H9 (cell line): ENCODE data around the gene STBD1. TPM values are rescaled to one million over a fixed set of nuclear protein-coding genes. Genes with fewer than 3 reads are reported as not detected.

ENCODE experiments used
- DNase-seq: peaks from one replicate; pipeline ENCODE4 v3.0.0-alpha.2; 2017
- H2AFZ ChIP-seq: one replicate; pipeline ENCODE4 v1.6.1; 2013; ENCODE audit warnings: mild to moderate bottlenecking, low read length, control low read depth, moderate library complexity
- H2AK5ac ChIP-seq: 2 replicates; pipeline ENCODE4 v1.6.1; 2013; ENCODE audit warnings: low read length, control low read depth, mixed read lengths; ENCODE audit not compliant: insufficient read length
- H2BK120ac ChIP-seq: one replicate; pipeline ENCODE4 v1.6.1; 2013; ENCODE audit warnings: low read depth, mild to moderate bottlenecking, low read length, control low read depth, inconsistent platforms; ENCODE audit not compliant: poor library complexity, severe bottlenecking
- H2BK12ac ChIP-seq: 2 replicates; pipeline ENCODE4 v1.6.1; 2013; ENCODE audit warnings: low read length, control low read depth, mixed read lengths, low read depth; ENCODE audit not compliant: insufficient read length
- H2BK15ac ChIP-seq: 2 replicates; pipeline ENCODE4 v1.6.1; 2013; ENCODE audit warnings: low read depth, low read length, control low read depth
- H2BK20ac ChIP-seq: one replicate; pipeline ENCODE4 v1.6.1; 2013; ENCODE audit warnings: low read depth, mild to moderate bottlenecking, low read length, control low read depth, inconsistent platforms; ENCODE audit not compliant: poor library complexity, severe bottlenecking
- H2BK5ac ChIP-seq: 2 replicates; pipeline ENCODE4 v1.6.1; 2013; ENCODE audit warnings: low read length, control low read depth, mixed read lengths; ENCODE audit not compliant: insufficient read length
- H3K14ac ChIP-seq: 2 replicates; pipeline ENCODE4 v1.6.1; 2013; ENCODE audit warnings: low read length, control low read depth; ENCODE audit not compliant: insufficient read depth
- H3K18ac ChIP-seq: 2 replicates; pipeline ENCODE4 v1.6.1; 2013; ENCODE audit warnings: low read depth, mild to moderate bottlenecking, mixed read lengths, low read length, control low read depth; ENCODE audit not compliant: insufficient read length
- H3K23ac ChIP-seq: 2 replicates; pipeline ENCODE4 v1.6.1; 2013; ENCODE audit warnings: low read length, control low read depth, mixed read lengths, low read depth; ENCODE audit not compliant: insufficient read length
- H3K23me2 ChIP-seq: 2 replicates; pipeline ENCODE4 v1.6.1; 2013; ENCODE audit warnings: low read depth, mild to moderate bottlenecking, mixed read lengths, low read length, control low read depth; ENCODE audit not compliant: insufficient read length, poor library complexity, severe bottlenecking
- H3K27ac ChIP-seq: 2 replicates; pipeline ENCODE4 v1.5.1; 2013; ENCODE audit warnings: low read length, control low read depth, mixed read lengths, low read depth; ENCODE audit not compliant: insufficient read length
- H3K27me3 ChIP-seq: 2 replicates; pipeline ENCODE4 v1.6.1; 2013; ENCODE audit warnings: low read length, control low read depth, inconsistent platforms; ENCODE audit not compliant: insufficient read depth
- H3K4ac ChIP-seq: 2 replicates; pipeline ENCODE4 v1.6.1; 2013; ENCODE audit warnings: low read depth, mild to moderate bottlenecking, control low read depth, inconsistent platforms, low read length, moderate library complexity
- H3K4me1 ChIP-seq: 2 replicates; pipeline ENCODE4 v1.6.1; 2013; ENCODE audit warnings: low read length, control low read depth, inconsistent platforms; ENCODE audit not compliant: insufficient read depth
- H3K4me2 ChIP-seq: 2 replicates; pipeline ENCODE4 v1.6.1; 2013; ENCODE audit warnings: low read length, control low read depth, mixed read lengths; ENCODE audit not compliant: insufficient read length, insufficient read depth
- H3K56ac ChIP-seq: 2 replicates; pipeline ENCODE4 v1.6.1; 2013; ENCODE audit warnings: low read depth, mild to moderate bottlenecking, mixed read lengths, low read length, control low read depth; ENCODE audit not compliant: insufficient read length
- H3K79me1 ChIP-seq: 2 replicates; pipeline ENCODE4 v1.6.1; 2013; ENCODE audit warnings: low read depth, mild to moderate bottlenecking, moderate library complexity, low read length, control low read depth, inconsistent platforms; ENCODE audit not compliant: insufficient read depth, poor library complexity, severe bottlenecking
- H3K79me2 ChIP-seq: 2 replicates; pipeline ENCODE4 v1.6.1; 2013; ENCODE audit warnings: low read length, control low read depth, inconsistent platforms; ENCODE audit not compliant: insufficient read depth
- H3K9ac ChIP-seq: 2 replicates; pipeline ENCODE4 v1.6.1; 2013; ENCODE audit warnings: low read length, control low read depth, mixed read lengths; ENCODE audit not compliant: insufficient read length; ENCODE audit errors: extremely low read depth
- H3K9me3 ChIP-seq: one replicate; pipeline ENCODE4 v1.6.1; 2013; ENCODE audit warnings: low read depth, low read length, inconsistent platforms; ENCODE audit not compliant: control insufficient read depth
- H3T11ph ChIP-seq: one replicate; pipeline ENCODE4 v1.6.1; 2013; ENCODE audit warnings: mild to moderate bottlenecking, low read length, control low read depth, inconsistent platforms
- H4K20me1 ChIP-seq: one replicate; pipeline ENCODE4 v1.6.1; 2013; ENCODE audit not compliant: control insufficient read depth, insufficient read length, insufficient read depth
- H4K5ac ChIP-seq: 2 replicates; pipeline ENCODE4 v1.6.1; 2013; ENCODE audit warnings: low read depth, mild to moderate bottlenecking, mixed read lengths, low read length, control low read depth; ENCODE audit not compliant: insufficient read length
- H4K8ac ChIP-seq: replicated peaks from 2 replicates; pipeline ENCODE4 v1.6.1; 2013; ENCODE audit warnings: low read length, control low read depth, mixed read lengths, low read depth; ENCODE audit not compliant: insufficient read length
- H4K91ac ChIP-seq: 2 replicates; pipeline ENCODE4 v1.6.1; 2013; ENCODE audit warnings: low read depth, mild to moderate bottlenecking, moderate library complexity, mixed read lengths, low read length, control low read depth; ENCODE audit not compliant: insufficient read length
- H3K27ac Mint-ChIP-seq, 3 experiments: 2 replicates in 2 of 3; 3 replicates in 1 of 3; pipeline ENCODE4 v1.8.0; 2020 to 2021; ENCODE audit warnings: mixed read lengths in 3 of 3, mild to moderate bottlenecking in 1 of 3, moderate library complexity in 1 of 3
- H3K27me3 Mint-ChIP-seq: 2 replicates; pipeline ENCODE4 v1.8.0; 2021; ENCODE audit warnings: low read depth, mild to moderate bottlenecking, moderate library complexity, mixed read lengths
- H3K36me3 Mint-ChIP-seq, 3 experiments: 2 replicates in 2 of 3; 3 replicates in 1 of 3; pipeline ENCODE4 v1.8.0; 2020 to 2021; ENCODE audit warnings: low read depth in 3 of 3, mixed read lengths in 3 of 3; ENCODE audit not compliant: insufficient read depth in 1 of 3
- H3K4me1 Mint-ChIP-seq, 2 experiments: 2 replicates each; pipeline ENCODE4 v1.8.0; 2020; ENCODE audit warnings: mixed read lengths in 2 of 2
- H3K4me3 Mint-ChIP-seq, 2 experiments: 2 replicates in 1 of 2; 3 replicates in 1 of 2; pipeline ENCODE4 v1.8.0; 2020 to 2021; ENCODE audit warnings: mild to moderate bottlenecking in 2 of 2, mixed read lengths in 2 of 2, moderate library complexity in 1 of 2
- H3K9me3 Mint-ChIP-seq, 2 experiments: 2 replicates in 1 of 2; 3 replicates in 1 of 2; pipeline ENCODE4 v1.8.0; 2020; ENCODE audit warnings: mild to moderate bottlenecking in 2 of 2, mixed read lengths in 2 of 2, moderate library complexity in 1 of 2
- WGBS: extraction: QIAGEN DNeasy Blood & Tissue Kit; methylation state at CpG from one replicate; pipeline ENCODE4 v1.1.7; 2013; ENCODE audit warnings: missing lambda C conversion rate, low lambda C conversion rate, mixed read lengths; ENCODE audit not compliant: insufficient read length; ENCODE audit errors: extremely low coverage; 5-methylcytosine and 5-hydroxymethylcytosine counted together
- total RNA-seq: library from RNA; stranded (reverse); gene quantifications from 2 replicates; pipeline ENCODE4 v1.2.1, GENCODE V29; 2021
- TF ChIP-seq, protein P1 (sequence below): fragments of 200-600 bp; sonication (generic); conservative IDR thresholded peaks from 3 replicates; pipeline ENCODE4 v1.8.0; 2021; ENCODE audit warnings: antibody characterized with exemption, mild to moderate bottlenecking

The STBD1 gene
- total RNA-seq, 1 experiment from 2014 or later: 1.1 TPM

DNA sequence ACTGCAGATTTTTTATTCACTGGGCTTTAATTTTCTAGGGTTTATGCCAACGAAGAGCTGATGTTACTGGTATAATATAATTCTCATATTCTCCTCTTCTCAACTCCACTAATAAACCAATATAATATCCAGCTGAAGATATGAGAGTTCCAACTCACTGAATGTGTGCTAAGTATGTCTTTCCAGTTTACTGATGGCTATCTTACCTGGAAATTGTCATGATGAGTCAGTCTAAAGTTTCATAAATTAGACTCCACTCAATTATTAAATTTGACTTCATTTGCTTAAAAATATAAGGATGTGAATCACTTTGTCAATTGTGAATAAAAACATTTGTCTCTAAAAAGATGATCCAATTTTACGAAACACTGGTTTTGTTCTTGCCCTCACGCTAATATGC lies 28.4 kb downstream of the STBD1 start:
- WGBS: no CpG with 5 or more reads among the region's 3 CpGs
- no peak overlapping the region for H3K23ac ChIP-seq
- no peak overlapping the region for H2BK5ac ChIP-seq
- no peak overlapping the region for H4K5ac ChIP-seq
- no peaks in the 10 kb centered on the region for H3K4me1 Mint-ChIP-seq
- H4K20me1 ChIP-seq: no peaks in the 10 kb centered on the region
- no peak overlapping the region for H2BK120ac ChIP-seq
- H3K23me2 ChIP-seq: no peaks in the 10 kb centered on the region
- no peaks in the 10 kb centered on the region for H3K79me2 ChIP-seq
- no peak overlapping the region for H3K4ac ChIP-seq
- H3K4me1 ChIP-seq: no peaks in the 10 kb centered on the region
- no peak overlapping the region for H3K14ac ChIP-seq
- no peak overlapping the region for H3K56ac ChIP-seq
- no peak overlapping the region for H3K9ac ChIP-seq
- H2BK15ac ChIP-seq: no peak overlapping the region
- no peak overlapping the region for H3K27ac ChIP-seq
- no peak overlapping the region for H3K4me2 ChIP-seq
- TF ChIP-seq, protein P1, sequence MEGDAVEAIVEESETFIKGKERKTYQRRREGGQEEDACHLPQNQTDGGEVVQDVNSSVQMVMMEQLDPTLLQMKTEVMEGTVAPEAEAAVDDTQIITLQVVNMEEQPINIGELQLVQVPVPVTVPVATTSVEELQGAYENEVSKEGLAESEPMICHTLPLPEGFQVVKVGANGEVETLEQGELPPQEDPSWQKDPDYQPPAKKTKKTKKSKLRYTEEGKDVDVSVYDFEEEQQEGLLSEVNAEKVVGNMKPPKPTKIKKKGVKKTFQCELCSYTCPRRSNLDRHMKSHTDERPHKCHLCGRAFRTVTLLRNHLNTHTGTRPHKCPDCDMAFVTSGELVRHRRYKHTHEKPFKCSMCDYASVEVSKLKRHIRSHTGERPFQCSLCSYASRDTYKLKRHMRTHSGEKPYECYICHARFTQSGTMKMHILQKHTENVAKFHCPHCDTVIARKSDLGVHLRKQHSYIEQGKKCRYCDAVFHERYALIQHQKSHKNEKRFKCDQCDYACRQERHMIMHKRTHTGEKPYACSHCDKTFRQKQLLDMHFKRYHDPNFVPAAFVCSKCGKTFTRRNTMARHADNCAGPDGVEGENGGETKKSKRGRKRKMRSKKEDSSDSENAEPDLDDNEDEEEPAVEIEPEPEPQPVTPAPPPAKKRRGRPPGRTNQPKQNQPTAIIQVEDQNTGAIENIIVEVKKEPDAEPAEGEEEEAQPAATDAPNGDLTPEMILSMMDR: no peak
- no peak overlapping the region for H3K4me3 Mint-ChIP-seq
- no peak overlapping the region for H3K27ac Mint-ChIP-seq
- H3K27me3 Mint-ChIP-seq: peaks cover 2% of the 10 kb centered on the region
- DNase-seq: no peak
- H3K9me3 Mint-ChIP-seq: no peaks in the 10 kb centered on the region
- no peaks in the 10 kb centered on the region for H3K36me3 Mint-ChIP-seq
- no peaks in the 10 kb centered on the region for H3K27me3 ChIP-seq
- no peak overlapping the region for H2AFZ ChIP-seq
- no peak overlapping the region for H3K18ac ChIP-seq
- H3K79me1 ChIP-seq: no peaks in the 10 kb centered on the region
- H3K9me3 ChIP-seq: no peaks in the 10 kb centered on the region
- H2BK20ac ChIP-seq: no peak overlapping the region
- H2AK5ac ChIP-seq: no peak overlapping the region
- no peak overlapping the region for H4K8ac ChIP-seq
- no peak overlapping the region for H4K91ac ChIP-seq
- H2BK12ac ChIP-seq: no peak overlapping the region
- H3T11ph ChIP-seq: no peak overlapping the region
